Measurements from ENCODE around the gene MRPL49.

MRPL49 gene

GRCh38 chr11:65160643-65161042, 38.5 kb downstream of the MRPL49 start:
- Histone ChIP-seq H3K36me3 (replicated peaks) (no peaks in the 10 kb centered on the region), H3K4me3 (ENCODE audit: low read depth, low read length) (no peak overlapping the region), H3K27me3 (replicated peaks) (no peaks in the 10 kb centered on the region), H3K27ac (no peak overlapping the region)
- no peak for TF ChIP-seq CTCF (IDR thresholded peaks at IDR 0.05; ENCODE audit: low read depth, low read length, missing control alignments)
- no peak for DNase-seq
- in situ Hi-C loops (cut with HindIII; ENCODE audit: low pct_ligation_motif_present, low sequenced_read_pairs) = no loop called here

GRCh38 chr11:65163684-65164083, 41.6 kb downstream of the MRPL49 start:
- Histone ChIP-seq H3K4me3 (ENCODE audit: low read depth, low read length) (no peak overlapping the region), H3K36me3 (replicated peaks) (no peaks in the 10 kb centered on the region), H3K27ac (no peak overlapping the region), H3K27me3 (replicated peaks) (no peaks in the 10 kb centered on the region)
- TF ChIP-seq CTCF (IDR thresholded peaks at IDR 0.05; ENCODE audit: low read depth, low read length, missing control alignments) = no peak
- in situ Hi-C loops (cut with HindIII; ENCODE audit: low pct_ligation_motif_present, low sequenced_read_pairs) = no loop called here
- DNase-seq = no peak

- DNase-seq = no peak
- in situ Hi-C loops (cut with HindIII; ENCODE audit: low pct_ligation_motif_present, low sequenced_read_pairs) = no loop called here
- no peak for TF ChIP-seq CTCF (IDR thresholded peaks at IDR 0.05; ENCODE audit: low read depth, low read length, missing control alignments)
- Histone ChIP-seq H3K36me3 (replicated peaks) (no peaks in the 10 kb centered on the region), H3K27me3 (replicated peaks) (no peaks in the 10 kb centered on the region), H3K4me3 (ENCODE audit: low read depth, low read length) (no peak overlapping the region), H3K27ac (no peak overlapping the region)
Observed at GRCh38 chr11:65165410-65166317, 43.5 kb downstream of the MRPL49 start.

GRCh38 chr11:65166893-65167292, 44.8 kb downstream of the MRPL49 start:
- no peaks in the 10 kb centered on the region for H3K36me3 ChIP-seq (replicated peaks)
- H3K27ac ChIP-seq = no peak overlapping the region
- TF ChIP-seq CTCF (IDR thresholded peaks at IDR 0.05; ENCODE audit: low read depth, low read length, missing control alignments) = no peak
- in situ Hi-C loops (cut with HindIII; ENCODE audit: low pct_ligation_motif_present, low sequenced_read_pairs) = no loop called here
- H3K4me3 ChIP-seq (ENCODE audit: low read depth, low read length) = no peak overlapping the region
- no peak for DNase-seq
- H3K27me3 ChIP-seq (replicated peaks) = no peaks in the 10 kb centered on the region

- Histone ChIP-seq H3K27ac (no peak overlapping the region), H3K27me3 (replicated peaks) (no peaks in the 10 kb centered on the region), H3K4me3 (ENCODE audit: low read depth, low read length) (no peak overlapping the region), H3K36me3 (replicated peaks) (no peaks in the 10 kb centered on the region)
- DNase-seq = no peak
- no peak for TF ChIP-seq CTCF (IDR thresholded peaks at IDR 0.05; ENCODE audit: low read depth, low read length, missing control alignments)
- in situ Hi-C loops (cut with HindIII; ENCODE audit: low pct_ligation_motif_present, low sequenced_read_pairs) = no loop called here
Observed at GRCh38 chr11:65167656-65168055, 45.5 kb downstream of the MRPL49 start.

Data from brain microvascular endothelial cell (primary cell).